H9 (cell line): ENCODE results near the gene SKIDA1. TPM values are rescaled to one million over a fixed set of nuclear protein-coding genes. Genes with fewer than 3 reads are reported as not detected.

Experiments
- DNase-seq: peaks from one replicate; pipeline ENCODE4 v3.0.0-alpha.2; 2017
- H2AFZ ChIP-seq: one replicate; pipeline ENCODE4 v1.6.1; 2013; ENCODE audit warnings: mild to moderate bottlenecking, low read length, control low read depth, moderate library complexity
- H2AK5ac ChIP-seq: 2 replicates; pipeline ENCODE4 v1.6.1; 2013; ENCODE audit warnings: low read length, control low read depth, mixed read lengths; ENCODE audit not compliant: insufficient read length
- H2BK120ac ChIP-seq: one replicate; pipeline ENCODE4 v1.6.1; 2013; ENCODE audit warnings: low read depth, mild to moderate bottlenecking, low read length, control low read depth, inconsistent platforms; ENCODE audit not compliant: poor library complexity, severe bottlenecking
- H2BK12ac ChIP-seq: 2 replicates; pipeline ENCODE4 v1.6.1; 2013; ENCODE audit warnings: low read length, control low read depth, mixed read lengths, low read depth; ENCODE audit not compliant: insufficient read length
- H2BK15ac ChIP-seq: 2 replicates; pipeline ENCODE4 v1.6.1; 2013; ENCODE audit warnings: low read depth, low read length, control low read depth
- H2BK20ac ChIP-seq: one replicate; pipeline ENCODE4 v1.6.1; 2013; ENCODE audit warnings: low read depth, mild to moderate bottlenecking, low read length, control low read depth, inconsistent platforms; ENCODE audit not compliant: poor library complexity, severe bottlenecking
- H2BK5ac ChIP-seq: 2 replicates; pipeline ENCODE4 v1.6.1; 2013; ENCODE audit warnings: low read length, control low read depth, mixed read lengths; ENCODE audit not compliant: insufficient read length
- H3K14ac ChIP-seq: 2 replicates; pipeline ENCODE4 v1.6.1; 2013; ENCODE audit warnings: low read length, control low read depth; ENCODE audit not compliant: insufficient read depth
- H3K18ac ChIP-seq: 2 replicates; pipeline ENCODE4 v1.6.1; 2013; ENCODE audit warnings: low read depth, mild to moderate bottlenecking, mixed read lengths, low read length, control low read depth; ENCODE audit not compliant: insufficient read length
- H3K23ac ChIP-seq: 2 replicates; pipeline ENCODE4 v1.6.1; 2013; ENCODE audit warnings: low read length, control low read depth, mixed read lengths, low read depth; ENCODE audit not compliant: insufficient read length
- H3K23me2 ChIP-seq: 2 replicates; pipeline ENCODE4 v1.6.1; 2013; ENCODE audit warnings: low read depth, mild to moderate bottlenecking, mixed read lengths, low read length, control low read depth; ENCODE audit not compliant: insufficient read length, poor library complexity, severe bottlenecking
- H3K27ac ChIP-seq: 2 replicates; pipeline ENCODE4 v1.5.1; 2013; ENCODE audit warnings: low read length, control low read depth, mixed read lengths, low read depth; ENCODE audit not compliant: insufficient read length
- H3K27me3 ChIP-seq: 2 replicates; pipeline ENCODE4 v1.6.1; 2013; ENCODE audit warnings: low read length, control low read depth, inconsistent platforms; ENCODE audit not compliant: insufficient read depth
- H3K4ac ChIP-seq: 2 replicates; pipeline ENCODE4 v1.6.1; 2013; ENCODE audit warnings: low read depth, mild to moderate bottlenecking, control low read depth, inconsistent platforms, low read length, moderate library complexity
- H3K4me1 ChIP-seq: 2 replicates; pipeline ENCODE4 v1.6.1; 2013; ENCODE audit warnings: low read length, control low read depth, inconsistent platforms; ENCODE audit not compliant: insufficient read depth
- H3K4me2 ChIP-seq: 2 replicates; pipeline ENCODE4 v1.6.1; 2013; ENCODE audit warnings: low read length, control low read depth, mixed read lengths; ENCODE audit not compliant: insufficient read length, insufficient read depth
- H3K56ac ChIP-seq: 2 replicates; pipeline ENCODE4 v1.6.1; 2013; ENCODE audit warnings: low read depth, mild to moderate bottlenecking, mixed read lengths, low read length, control low read depth; ENCODE audit not compliant: insufficient read length
- H3K79me1 ChIP-seq: 2 replicates; pipeline ENCODE4 v1.6.1; 2013; ENCODE audit warnings: low read depth, mild to moderate bottlenecking, moderate library complexity, low read length, control low read depth, inconsistent platforms; ENCODE audit not compliant: insufficient read depth, poor library complexity, severe bottlenecking
- H3K79me2 ChIP-seq: 2 replicates; pipeline ENCODE4 v1.6.1; 2013; ENCODE audit warnings: low read length, control low read depth, inconsistent platforms; ENCODE audit not compliant: insufficient read depth
- H3K9ac ChIP-seq: 2 replicates; pipeline ENCODE4 v1.6.1; 2013; ENCODE audit warnings: low read length, control low read depth, mixed read lengths; ENCODE audit not compliant: insufficient read length; ENCODE audit errors: extremely low read depth
- H3K9me3 ChIP-seq: one replicate; pipeline ENCODE4 v1.6.1; 2013; ENCODE audit warnings: low read depth, low read length, inconsistent platforms; ENCODE audit not compliant: control insufficient read depth
- H3T11ph ChIP-seq: one replicate; pipeline ENCODE4 v1.6.1; 2013; ENCODE audit warnings: mild to moderate bottlenecking, low read length, control low read depth, inconsistent platforms
- H4K20me1 ChIP-seq: one replicate; pipeline ENCODE4 v1.6.1; 2013; ENCODE audit not compliant: control insufficient read depth, insufficient read length, insufficient read depth
- H4K5ac ChIP-seq: 2 replicates; pipeline ENCODE4 v1.6.1; 2013; ENCODE audit warnings: low read depth, mild to moderate bottlenecking, mixed read lengths, low read length, control low read depth; ENCODE audit not compliant: insufficient read length
- H4K8ac ChIP-seq: replicated peaks from 2 replicates; pipeline ENCODE4 v1.6.1; 2013; ENCODE audit warnings: low read length, control low read depth, mixed read lengths, low read depth; ENCODE audit not compliant: insufficient read length
- H4K91ac ChIP-seq: 2 replicates; pipeline ENCODE4 v1.6.1; 2013; ENCODE audit warnings: low read depth, mild to moderate bottlenecking, moderate library complexity, mixed read lengths, low read length, control low read depth; ENCODE audit not compliant: insufficient read length
- H3K27ac Mint-ChIP-seq, 3 experiments: 2 replicates in 2 of 3; 3 replicates in 1 of 3; pipeline ENCODE4 v1.8.0; 2020 to 2021; ENCODE audit warnings: mixed read lengths in 3 of 3, mild to moderate bottlenecking in 1 of 3, moderate library complexity in 1 of 3
- H3K27me3 Mint-ChIP-seq: 2 replicates; pipeline ENCODE4 v1.8.0; 2021; ENCODE audit warnings: low read depth, mild to moderate bottlenecking, moderate library complexity, mixed read lengths
- H3K36me3 Mint-ChIP-seq, 3 experiments: 2 replicates in 2 of 3; 3 replicates in 1 of 3; pipeline ENCODE4 v1.8.0; 2020 to 2021; ENCODE audit warnings: low read depth in 3 of 3, mixed read lengths in 3 of 3; ENCODE audit not compliant: insufficient read depth in 1 of 3
- H3K4me1 Mint-ChIP-seq, 2 experiments: 2 replicates each; pipeline ENCODE4 v1.8.0; 2020; ENCODE audit warnings: mixed read lengths in 2 of 2
- H3K4me3 Mint-ChIP-seq, 2 experiments: 2 replicates in 1 of 2; 3 replicates in 1 of 2; pipeline ENCODE4 v1.8.0; 2020 to 2021; ENCODE audit warnings: mild to moderate bottlenecking in 2 of 2, mixed read lengths in 2 of 2, moderate library complexity in 1 of 2
- H3K9me3 Mint-ChIP-seq, 2 experiments: 2 replicates in 1 of 2; 3 replicates in 1 of 2; pipeline ENCODE4 v1.8.0; 2020; ENCODE audit warnings: mild to moderate bottlenecking in 2 of 2, mixed read lengths in 2 of 2, moderate library complexity in 1 of 2
- CTCF ChIP-seq: fragments of 200-600 bp; sonication (generic); conservative IDR thresholded peaks from 3 replicates; pipeline ENCODE4 v1.8.0; 2021; ENCODE audit warnings: antibody characterized with exemption, mild to moderate bottlenecking
- WGBS: extraction: QIAGEN DNeasy Blood & Tissue Kit; methylation state at CpG from one replicate; pipeline ENCODE4 v1.1.7; 2013; ENCODE audit warnings: missing lambda C conversion rate, low lambda C conversion rate, mixed read lengths; ENCODE audit not compliant: insufficient read length; ENCODE audit errors: extremely low coverage; 5-methylcytosine and 5-hydroxymethylcytosine counted together
- total RNA-seq: library from RNA; stranded (reverse); gene quantifications from 2 replicates; pipeline ENCODE4 v1.2.1, GENCODE V29; 2021

The SKIDA1 gene
- total RNA-seq, 1 experiment from 2014 or later, result 5.9 TPM

DNA sequence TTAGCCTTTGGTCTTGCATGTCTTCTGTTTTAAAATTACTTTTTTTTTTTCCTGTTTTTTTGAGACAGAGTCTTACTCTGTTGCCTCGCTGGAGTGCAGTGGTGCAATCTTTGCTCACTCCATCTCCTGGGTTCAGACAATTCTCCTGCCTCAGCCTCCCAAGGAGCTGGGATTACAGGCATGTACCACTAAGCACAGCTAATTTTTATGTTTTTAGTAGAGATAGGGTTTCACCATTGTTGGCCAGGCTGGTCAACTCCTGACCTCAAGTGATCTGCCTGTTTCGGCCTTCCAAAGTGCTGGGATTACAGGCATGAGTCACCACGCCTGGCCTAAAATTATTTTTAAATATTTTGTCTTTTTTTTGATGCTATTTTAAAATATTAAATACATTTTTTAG, 47.1 kb upstream of the SKIDA1 start:
- H2BK15ac ChIP-seq, result no peak overlapping the region
- H2AFZ ChIP-seq, result no peak overlapping the region
- no peak overlapping the region for H4K5ac ChIP-seq
- no CpG with 5 or more reads among the region's 3 CpGs for WGBS
- no peak overlapping the region for H2AK5ac ChIP-seq
- Mint-ChIP-seq H3K36me3 (peaks cover 5 to 24% (median 23%) of the 10 kb centered on the region in 3 experiments; a peak in 6 of 7 replicates), H3K27ac (peak overlapping the region in 1 of 3 experiments; percentile 72; a peak in 2 of 7 replicates), H3K9me3 (no peaks in the 10 kb centered on the region), H3K4me3 (no peak overlapping the region), H3K4me1 (peaks cover 19 to 37% of the 10 kb centered on the region in 2 experiments), H3K27me3 (no peaks in the 10 kb centered on the region; the same call in 1 of the 2 replicates)
- H3K9me3 ChIP-seq, result no peaks in the 10 kb centered on the region
- H3K14ac ChIP-seq, result no peak overlapping the region
- H3K27me3 ChIP-seq, result no peaks in the 10 kb centered on the region
- H2BK120ac ChIP-seq, result no peak overlapping the region
- DNase-seq, result no peak
- H4K20me1 ChIP-seq, result no peaks in the 10 kb centered on the region
- H3K56ac ChIP-seq, result no peak overlapping the region
- H3K23ac ChIP-seq, result no peak overlapping the region
- H3K23me2 ChIP-seq, result no peaks in the 10 kb centered on the region
- no peaks in the 10 kb centered on the region for H3K79me1 ChIP-seq
- H3K4ac ChIP-seq, result no peak overlapping the region
- H3K4me2 ChIP-seq, result no peak overlapping the region
- no peak overlapping the region for H4K91ac ChIP-seq
- H3K18ac ChIP-seq, result no peak overlapping the region
- H3K9ac ChIP-seq, result no peak overlapping the region
- H3K27ac ChIP-seq, result no peak overlapping the region
- no peak overlapping the region for H4K8ac ChIP-seq
- no peak overlapping the region for H3T11ph ChIP-seq
- H3K79me2 ChIP-seq, result peaks cover 6% of the 10 kb centered on the region; the same call in 1 of the 2 replicates
- no peak for TF ChIP-seq CTCF
- no peaks in the 10 kb centered on the region for H3K4me1 ChIP-seq
- no peak overlapping the region for H2BK12ac ChIP-seq
- H2BK5ac ChIP-seq, result no peak overlapping the region
- H2BK20ac ChIP-seq, result no peak overlapping the region
